OCI-LY3 (cell line): ENCODE measurements around the gene GPNMB.

ENCODE experiments used
- CTCF ChIP-seq: fragments of 200-600, 300-600 bp; sonication (generic); IDR thresholded peaks from 2 replicates; pipeline ENCODE4 v1.5.1; 2014; ENCODE audit warnings: antibody characterized with exemption, low read length, low read depth
- EZH2phosphoT487 ChIP-seq: fragments of 200-600 bp; shearing (Covaris generic); IDR thresholded peaks from 2 replicates; pipeline ENCODE4 v1.6.1; 2018; ENCODE audit warnings: antibody characterized with exemption, mixed run types, low read depth

- TF ChIP-seq CTCF (no peak), EZH2phosphoT487 (no peak)
Measured at GRCh38 chr7:23264916-23265458, 18.4 kb downstream of the GPNMB start.
